Activated CD8-positive, alpha-beta memory T cell treated with anti-CD3 and anti-CD28 coated beads, Interleukin-2, amount 50 U/mL, for 1 hour (primary cell): Measurements from ENCODE around the gene PCDH12.
A peak's percentile ranks its signal among the peaks of the same experiment; 100 is the strongest.
"Not testable (repeated sequence)": the region's sequence is repeated elsewhere in the genome, so short reads cannot be mapped to it uniquely, and the experiment has no call there.

Source experiments
- DNase-seq: peaks from one replicate; pipeline ENCODE4 v3.0.0-alpha.2; 2020; ENCODE audit errors: extremely low read depth

Gene PCDH12

GRCh38 chr5:141940695-141941271 lies 17.2 kb downstream of the PCDH12 start:
- DNase-seq = no peak

GRCh38 chr5:141935538-141935937 lies 22.5 kb downstream of the PCDH12 start:
- no peak for DNase-seq

GRCh38 chr5:141934099-141934844 lies 23.7 kb downstream of the PCDH12 start:
- DNase-seq = no peak

GRCh38 chr5:141933151-141933550 lies 24.9 kb downstream of the PCDH12 start:
- DNase-seq = no peak

- no peak for DNase-seq
Measured at GRCh38 chr5:141931694-141932093, 26.3 kb downstream of the PCDH12 start.

GRCh38 chr5:141929398-141930058 lies 28.5 kb downstream of the PCDH12 start:
- no peak for DNase-seq

- DNase-seq = no peak
Measured at GRCh38 chr5:141928051-141928450, 30.0 kb downstream of the PCDH12 start.

GRCh38 chr5:141926434-141926833 lies 31.6 kb downstream of the PCDH12 start:
- DNase-seq = no peak

GRCh38 chr5:141923448-141924313 lies 34.3 kb downstream of the PCDH12 start, which contains the start of gene DELE1:
Gene DELE1 (plus strand): TSS chr5:141923871. CDS start chr5:141923942, 71 bp downstream.
- DNase-seq = peak; percentile 68

GRCh38 chr5:141922827-141923447 lies 35.1 kb downstream of the PCDH12 start:
- not testable (repeated sequence) for DNase-seq

- no peak for DNase-seq
Measured at GRCh38 chr5:141920771-141921170, 37.2 kb downstream of the PCDH12 start.

GRCh38 chr5:141919218-141920119 lies 38.5 kb downstream of the PCDH12 start:
- no peak for DNase-seq

- no peak for DNase-seq
Measured at GRCh38 chr5:141917760-141918159, 40.2 kb downstream of the PCDH12 start.

- DNase-seq = no peak
Measured at GRCh38 chr5:141916522-141916921, 41.5 kb downstream of the PCDH12 start.

GRCh38 chr5:141915881-141916336 lies 42.1 kb downstream of the PCDH12 start:
- no peak for DNase-seq

- DNase-seq = no peak
Measured at GRCh38 chr5:141914797-141915196, 43.2 kb downstream of the PCDH12 start.

- DNase-seq = no peak
Measured at GRCh38 chr5:141914199-141914743, 43.7 kb downstream of the PCDH12 start.

GRCh38 chr5:141913560-141914198 lies 44.3 kb downstream of the PCDH12 start:
- no peak for DNase-seq

- no peak for DNase-seq
Measured at GRCh38 chr5:141910271-141910673, 47.7 kb downstream of the PCDH12 start.
